Midbrain (tissue), 1 donor: ENCODE measurements around the gene DMTF1.

Source experiments
- DNase-seq: peaks from one replicate; lab custom pipeline; 2025; lab: John Stamatoyannopoulos, UW

The DMTF1 gene

DNA sequence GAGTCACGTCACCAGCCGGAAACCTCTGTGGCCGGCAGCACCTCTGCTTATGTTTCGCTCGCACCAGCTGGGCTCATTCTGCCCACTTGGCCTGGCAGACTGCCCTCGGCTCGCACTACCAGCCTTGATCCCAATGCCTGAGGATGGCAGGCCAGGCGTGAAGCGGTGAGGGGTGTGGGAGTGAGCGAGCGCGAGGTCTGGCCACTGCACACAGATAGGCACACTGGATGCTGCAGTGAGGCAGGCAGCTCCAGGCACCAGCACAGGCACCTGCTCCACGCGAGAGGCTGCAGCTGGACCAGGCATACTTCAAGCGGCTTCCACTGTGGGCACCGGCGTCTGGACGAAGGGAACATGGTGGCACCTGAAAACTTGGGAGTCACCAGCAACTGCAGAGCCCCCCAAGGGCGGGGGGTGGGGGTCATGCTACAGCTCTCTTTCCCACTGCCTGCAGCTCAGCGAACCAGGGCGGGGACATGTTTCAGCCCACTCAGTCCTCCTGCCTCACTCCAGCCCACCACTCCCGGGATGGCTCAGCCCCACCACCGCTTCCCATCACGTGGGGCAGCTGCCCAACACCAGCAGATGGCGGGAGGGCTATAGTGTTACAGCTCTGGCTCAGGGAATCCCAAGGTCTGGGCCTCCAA lies 5.4 kb upstream of the DMTF1 start:
- no peak for DNase-seq

DNA sequence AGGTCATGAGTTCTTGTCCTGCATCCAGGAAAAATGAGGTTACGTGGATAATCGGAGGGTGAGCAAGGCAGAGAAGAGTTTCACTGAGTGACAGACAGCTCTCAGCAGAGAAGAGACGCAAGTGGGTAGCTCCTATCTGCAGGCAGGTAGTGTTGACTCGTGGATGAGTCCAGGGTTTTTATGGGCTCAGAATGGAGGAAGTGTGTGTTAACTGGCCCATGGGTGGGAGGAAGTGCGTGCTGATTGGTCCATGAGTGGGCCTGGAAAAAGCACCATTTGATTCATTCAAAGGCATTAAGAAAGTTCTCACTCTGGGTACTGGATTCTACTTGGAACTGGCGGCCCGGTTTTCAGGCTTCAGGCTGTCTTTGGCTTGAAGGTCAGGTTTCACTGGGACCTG lies 4.8 kb upstream of the DMTF1 start:
- no peak for DNase-seq

DNA sequence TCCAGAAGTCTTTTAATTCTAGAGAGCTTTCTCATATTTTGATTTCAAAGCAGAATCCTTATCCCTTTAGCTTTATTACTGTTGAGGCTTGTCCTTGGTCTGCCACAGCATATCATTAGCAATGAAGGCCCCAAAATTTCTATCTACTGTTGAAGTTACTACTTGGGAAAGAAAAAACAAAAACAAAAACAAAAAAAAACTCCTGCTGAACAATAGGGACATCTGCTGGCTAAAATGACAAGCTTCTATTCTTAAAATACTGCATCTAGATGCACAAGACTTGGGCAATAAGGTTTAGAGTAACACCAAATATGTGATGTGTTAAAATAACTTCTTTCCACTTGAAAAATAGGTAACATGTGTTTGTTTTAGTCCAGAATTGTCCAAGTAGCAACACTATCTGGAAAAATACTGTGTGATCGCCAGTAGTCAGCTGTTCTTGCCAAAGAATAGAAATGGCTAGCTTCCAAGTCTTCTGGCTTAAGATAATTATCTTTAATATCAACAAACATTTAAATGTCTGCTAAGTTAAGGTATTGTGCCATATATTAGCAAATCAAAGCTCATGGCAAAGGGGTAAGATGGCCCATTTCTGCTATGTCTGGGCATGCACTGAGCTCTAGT lies 3.8 kb upstream of the DMTF1 start:
- peak; percentile 30 for DNase-seq

DNA sequence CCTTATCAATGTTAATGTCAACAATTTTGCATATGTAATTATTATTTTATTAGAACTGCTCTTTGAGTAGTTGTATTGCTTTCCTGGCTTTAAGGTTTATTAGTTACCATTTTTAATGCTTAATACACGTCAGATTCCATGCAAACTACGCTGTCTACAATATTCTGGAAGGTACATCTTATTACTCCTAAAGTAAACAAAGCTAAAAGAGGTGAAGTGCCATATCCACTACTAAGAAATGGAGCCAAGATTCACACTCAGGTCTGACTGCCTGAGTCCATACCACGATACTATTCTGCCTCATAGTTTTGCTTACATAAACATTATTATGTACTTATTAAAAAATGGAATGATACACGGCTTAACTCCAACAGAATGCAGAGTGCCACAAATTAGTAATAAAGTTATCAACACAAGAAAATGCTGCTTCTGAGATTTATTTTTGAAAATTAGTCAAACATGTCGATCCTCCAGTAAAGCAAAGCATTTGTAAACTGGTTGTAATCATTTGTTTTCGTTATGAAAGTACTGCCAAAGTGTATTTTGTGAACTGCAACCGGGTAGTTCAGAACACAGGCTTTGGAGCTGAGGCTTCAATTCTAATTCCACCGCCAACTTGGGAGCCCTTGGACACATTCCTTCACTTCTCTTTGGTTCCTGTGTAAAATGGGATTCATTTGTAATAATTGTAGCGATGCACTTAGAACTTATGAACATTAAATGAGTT lies 1.1 kb upstream of the DMTF1 start:
- DNase-seq, result no peak

DNA sequence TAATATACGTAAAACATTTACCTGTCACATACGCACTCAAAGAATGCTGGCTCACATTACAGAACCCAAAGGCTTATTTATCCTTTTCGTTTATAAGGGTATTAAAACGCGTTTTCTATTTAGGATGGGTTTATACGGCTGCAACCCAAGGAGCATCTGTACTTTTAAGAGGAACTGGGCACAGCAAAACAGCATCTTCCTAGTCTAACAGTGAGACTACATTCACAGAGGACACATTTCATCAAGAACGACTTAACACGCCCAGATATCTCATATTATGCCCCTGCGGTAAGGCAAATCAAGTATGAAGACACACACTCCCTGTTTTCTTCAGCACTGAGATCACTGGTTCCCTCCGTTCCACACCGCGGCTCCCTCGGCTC lies 533 bp upstream of the DMTF1 start:
- no peak for DNase-seq

DNA sequence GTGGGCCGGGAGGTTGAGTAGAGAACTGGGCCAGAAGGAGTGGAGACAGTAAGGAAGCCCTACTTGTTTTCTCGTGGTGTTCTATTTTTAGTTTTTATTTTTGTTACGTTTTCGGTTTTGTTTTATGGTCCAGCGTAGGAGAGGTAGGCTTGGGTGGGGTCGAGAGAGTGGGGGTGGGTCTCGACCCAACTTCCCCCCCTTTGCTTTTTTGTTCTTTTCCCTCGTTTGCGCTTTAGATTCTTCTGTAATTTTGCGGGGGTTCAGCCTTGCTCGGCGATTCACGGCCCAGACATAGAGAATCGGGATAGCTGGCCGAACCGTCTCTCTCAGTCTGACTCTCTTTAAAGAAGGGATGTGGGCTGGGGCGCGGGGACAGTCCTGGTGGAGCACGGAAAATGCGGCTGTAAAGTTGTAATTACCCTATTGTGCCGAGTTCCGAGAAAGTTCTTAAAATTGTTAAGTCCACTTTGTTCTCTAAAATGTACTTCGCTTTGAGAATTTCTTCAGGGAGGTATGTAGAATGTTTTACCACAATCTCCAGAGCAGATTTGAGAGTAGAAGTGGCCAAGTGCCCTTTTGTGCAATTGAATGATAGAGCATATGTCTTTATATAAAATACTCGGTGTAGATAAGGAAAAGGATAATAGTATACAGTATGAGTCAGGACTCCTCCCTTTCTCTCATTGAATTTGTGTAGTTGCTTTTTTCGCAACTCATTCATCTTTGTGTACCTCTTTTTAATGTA lies 816 bp downstream of the DMTF1 start:
- peak; percentile 29 for DNase-seq

DNA sequence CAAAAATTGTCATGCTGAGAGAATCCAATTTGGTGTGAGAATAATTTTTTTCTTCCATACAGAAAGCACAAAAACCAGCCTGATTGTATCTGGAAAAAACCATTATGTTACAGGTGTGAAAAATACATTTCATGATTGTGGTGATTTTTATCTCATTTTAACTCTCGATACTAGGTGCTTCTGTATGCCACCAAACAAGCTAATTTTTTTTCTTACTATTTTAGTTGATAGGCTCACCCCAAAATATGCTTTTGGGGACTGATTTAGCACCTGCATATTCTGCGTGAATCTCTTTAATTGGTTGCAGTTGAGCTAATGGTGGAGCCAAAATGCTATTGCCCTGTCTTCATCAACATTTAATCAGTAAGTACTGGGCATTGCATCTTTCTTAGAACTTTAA lies 1.9 kb downstream of the DMTF1 start:
- no peak for DNase-seq

DNA sequence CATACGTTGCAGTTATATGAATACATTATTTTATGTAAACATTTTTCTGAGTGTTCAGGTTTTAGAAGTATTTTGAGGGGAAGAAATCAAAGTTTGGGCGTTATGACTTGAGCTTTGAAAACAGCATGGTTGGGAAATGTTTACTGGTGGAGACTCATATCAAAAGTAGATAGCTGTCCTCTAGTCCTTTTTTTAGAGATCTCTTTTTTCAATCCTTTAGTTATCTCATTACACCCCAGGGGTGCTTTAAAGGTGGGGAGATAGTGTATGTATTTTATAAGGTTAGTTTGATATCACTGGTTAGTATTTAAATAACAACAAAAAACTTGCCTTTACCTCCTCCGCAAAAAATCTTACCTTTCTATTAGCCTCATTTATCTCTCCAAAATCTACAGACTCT lies 2.3 kb downstream of the DMTF1 start:
- DNase-seq, result no peak

DNA sequence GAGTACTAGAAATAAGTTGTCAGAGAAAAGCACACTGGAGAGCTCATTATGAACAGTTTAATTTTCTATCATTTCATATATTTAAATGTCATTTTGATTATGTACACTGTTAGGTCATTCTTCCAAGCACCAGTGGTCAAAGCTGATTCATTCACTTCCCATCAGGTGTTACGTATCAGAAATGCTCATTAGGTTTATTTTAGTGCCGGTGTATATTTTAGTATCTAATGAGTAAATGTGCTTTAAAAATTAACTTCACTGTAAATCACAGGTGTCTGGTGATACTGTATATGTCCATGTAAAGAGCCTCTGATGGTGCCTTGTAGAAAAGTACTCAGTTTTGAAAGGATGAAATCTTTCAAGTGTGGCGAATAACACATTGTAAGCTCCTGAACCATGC lies 3.5 kb downstream of the DMTF1 start:
- DNase-seq, result no peak

DNA sequence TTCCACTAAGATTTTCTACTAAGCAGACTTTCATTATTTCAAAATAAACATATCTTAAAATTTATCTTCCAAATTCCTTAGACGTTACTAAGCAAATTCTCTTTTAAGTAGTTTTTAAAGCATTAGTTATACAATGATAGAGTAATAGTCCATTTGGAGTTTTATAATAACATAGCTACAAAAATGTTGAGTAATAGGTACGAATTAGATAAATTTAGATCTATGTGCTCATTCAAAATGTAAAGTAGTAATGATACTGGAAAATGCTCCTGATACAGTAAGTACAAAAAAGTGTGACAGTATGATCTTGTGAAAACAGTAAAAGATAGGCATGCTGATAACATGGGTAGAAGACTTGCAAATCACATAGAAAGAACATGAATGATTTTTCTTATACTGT lies 4.5 kb downstream of the DMTF1 start:
- DNase-seq, result no peak

DNA sequence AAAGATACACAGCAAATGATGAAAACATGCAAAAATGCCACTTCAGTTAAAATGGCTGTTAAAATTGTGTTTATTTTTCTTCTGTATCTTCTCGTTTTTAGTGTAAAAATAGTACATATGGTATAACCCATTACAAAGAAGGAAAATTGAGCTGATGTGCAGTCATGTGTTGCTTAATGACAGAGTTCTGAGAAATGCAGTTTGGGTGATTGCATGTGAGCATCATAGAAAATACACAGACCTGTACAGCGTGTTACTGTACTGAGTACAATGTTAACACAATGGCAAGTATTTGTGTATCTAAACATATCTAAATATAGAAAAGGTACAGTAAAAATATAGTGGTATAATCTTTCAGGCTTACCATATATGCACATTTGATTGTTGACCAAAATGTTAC lies 7.3 kb downstream of the DMTF1 start:
- DNase-seq, result no peak

DNA sequence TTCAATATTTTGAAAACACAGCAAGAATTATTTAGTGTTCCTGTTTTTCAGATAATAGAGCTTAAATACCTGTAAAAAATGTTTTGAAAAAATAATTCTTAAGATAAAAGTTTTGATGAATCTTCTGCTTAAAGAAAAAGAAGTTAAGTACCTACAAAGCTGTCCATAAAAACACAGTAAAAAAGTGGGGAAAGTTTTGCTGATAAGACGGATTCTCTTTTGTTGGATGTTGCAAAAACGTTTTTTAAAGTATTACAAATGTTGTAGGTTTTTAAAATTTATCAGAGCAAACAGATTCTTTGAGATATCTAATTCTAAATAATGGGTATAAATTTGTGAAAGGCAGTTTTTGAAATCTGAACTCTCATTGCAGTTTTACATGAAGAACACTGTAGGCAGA lies 12.2 kb downstream of the DMTF1 start:
- no peak for DNase-seq

DNA sequence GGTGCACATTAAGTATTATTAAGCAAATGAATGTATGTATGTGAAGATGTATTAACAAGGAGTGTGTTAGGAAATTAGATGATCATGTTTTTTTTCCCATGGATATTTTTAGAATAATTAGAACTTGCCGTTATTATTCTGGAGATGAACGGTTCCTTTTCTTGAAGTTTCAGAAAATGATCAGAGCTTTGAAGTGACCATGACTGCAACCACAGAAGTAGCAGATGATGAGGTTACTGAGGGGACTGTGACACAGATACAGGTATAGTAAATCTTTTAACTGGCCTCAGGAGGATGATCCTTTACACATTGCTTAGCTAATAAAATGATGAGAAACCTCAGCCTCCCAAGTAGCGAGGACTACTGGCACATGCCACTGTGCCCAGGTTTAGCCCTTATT lies 18.6 kb downstream of the DMTF1 start:
- DNase-seq, result no peak

DNA sequence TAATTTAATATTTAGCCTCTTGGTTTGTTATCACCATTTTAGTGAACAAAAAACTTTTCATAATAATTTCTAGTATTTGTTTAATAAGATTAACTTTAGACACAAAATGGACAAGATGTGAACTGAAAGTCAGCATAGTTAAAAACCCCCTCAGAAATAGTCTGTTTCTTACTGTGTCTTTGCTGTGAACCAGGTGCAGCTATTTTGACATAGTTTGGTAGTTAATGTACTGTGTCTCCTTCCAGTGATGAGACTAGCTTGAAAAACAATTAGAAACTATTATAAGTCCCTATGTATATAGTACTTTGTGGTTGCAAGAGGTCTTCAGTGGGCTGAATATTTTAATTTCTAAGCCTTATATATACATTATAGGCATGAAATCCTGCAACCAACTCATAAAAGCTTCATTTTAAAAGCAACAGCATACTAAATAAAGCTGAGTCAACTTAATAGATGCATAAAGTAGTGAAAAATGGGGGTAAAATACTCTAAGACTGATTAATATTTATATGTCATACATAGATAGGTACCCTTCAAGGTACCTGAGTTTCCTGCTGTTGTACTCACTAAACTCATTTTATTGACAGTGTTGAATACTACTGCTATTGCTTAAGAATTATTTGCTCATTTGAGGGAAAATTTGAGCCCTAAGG lies 19.2 kb downstream of the DMTF1 start:
- DNase-seq, result no peak

DNA sequence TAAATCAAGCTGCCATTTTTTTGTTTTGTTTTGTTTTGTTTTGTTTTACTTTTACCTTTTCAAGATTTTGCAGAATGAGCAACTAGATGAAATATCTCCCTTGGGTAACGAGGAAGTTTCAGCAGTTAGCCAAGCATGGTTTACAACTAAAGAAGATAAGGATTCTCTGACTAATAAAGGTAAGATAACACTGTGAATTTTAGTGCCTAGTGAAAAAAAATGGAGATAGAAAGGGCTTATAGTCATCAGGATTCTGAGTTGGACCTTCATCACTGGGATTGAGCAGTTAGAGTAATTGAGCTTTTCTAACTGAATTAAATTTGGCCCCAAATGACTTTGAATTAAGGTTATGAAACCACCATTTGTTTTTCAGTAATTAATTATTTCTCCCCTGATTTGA lies 21.2 kb downstream of the DMTF1 start:
- DNase-seq, result no peak

DNA sequence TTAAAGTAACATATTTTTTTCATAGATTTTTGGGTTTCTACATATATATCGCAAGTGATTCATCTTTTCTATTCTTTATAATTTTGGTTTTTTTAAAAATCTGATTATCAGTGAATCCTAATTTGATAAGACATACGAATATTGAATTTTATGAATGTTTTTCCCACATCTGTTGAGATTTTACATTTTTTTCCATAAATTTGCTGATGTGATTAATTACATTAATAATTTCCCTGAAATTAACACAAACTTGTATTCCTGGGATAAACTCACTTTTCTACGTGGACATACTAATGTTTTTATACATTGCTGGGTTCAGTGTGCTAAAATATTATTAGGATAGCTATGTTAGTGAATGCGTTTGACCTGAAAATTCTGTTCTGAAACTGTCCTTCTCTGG lies 26.1 kb downstream of the DMTF1 start:
- no peak for DNase-seq

DNA sequence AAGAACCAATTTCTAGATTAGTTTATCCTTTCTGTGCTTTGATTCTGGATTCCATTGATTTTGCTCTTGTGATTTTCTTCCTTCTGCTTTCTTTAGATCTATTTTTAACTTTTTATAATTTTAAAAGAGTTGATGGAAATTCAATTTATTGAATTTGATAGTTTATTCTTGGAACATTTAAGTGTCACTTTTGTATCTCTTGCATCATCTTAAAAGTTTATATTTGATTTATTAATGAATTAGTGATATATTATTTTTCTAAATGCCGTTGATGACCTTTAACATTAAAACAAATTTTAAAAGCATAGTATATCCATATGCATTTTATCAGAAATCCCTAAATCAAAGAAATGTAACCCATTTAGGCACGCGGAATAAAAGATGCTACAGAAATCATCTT lies 26.9 kb downstream of the DMTF1 start:
- DNase-seq, result no peak

DNA sequence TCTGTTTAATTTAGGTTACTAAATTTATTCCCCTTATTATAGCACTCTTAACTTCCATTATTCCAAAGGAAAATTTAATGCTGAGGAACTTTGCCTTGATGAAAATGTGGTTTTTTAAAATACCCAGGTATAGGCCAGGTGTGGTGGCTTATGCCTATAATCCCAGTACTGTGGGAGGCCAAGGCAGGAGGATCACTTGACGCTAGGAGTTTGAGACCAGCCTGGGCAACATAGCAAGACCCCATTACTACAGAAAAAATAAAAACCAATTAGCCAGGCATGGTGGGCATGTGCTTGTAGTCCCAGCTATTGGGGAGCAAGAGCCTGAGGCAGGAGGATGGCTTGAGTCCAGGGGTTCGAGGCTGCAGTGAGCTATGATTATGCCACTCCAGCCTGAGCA lies 34.9 kb downstream of the DMTF1 start:
- DNase-seq, result no peak

DNA sequence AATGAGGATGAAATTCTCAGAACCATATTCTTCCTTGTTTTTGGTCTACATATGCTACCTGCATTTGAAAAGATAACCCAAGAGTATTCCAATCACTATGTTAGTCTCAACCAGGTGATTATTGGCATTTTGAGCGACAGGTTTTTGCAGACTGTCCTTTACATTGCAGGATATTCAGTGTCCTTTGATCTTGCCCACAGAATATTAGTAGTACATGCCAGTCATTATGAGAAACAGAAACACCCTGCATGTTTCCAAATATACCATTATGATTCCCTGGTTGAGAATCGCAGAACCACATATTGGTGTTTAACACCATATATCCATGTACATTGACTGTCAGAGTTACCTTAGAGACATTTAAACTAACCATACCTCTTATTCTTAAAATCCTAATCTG lies 36.7 kb downstream of the DMTF1 start:
- no peak for DNase-seq

DNA sequence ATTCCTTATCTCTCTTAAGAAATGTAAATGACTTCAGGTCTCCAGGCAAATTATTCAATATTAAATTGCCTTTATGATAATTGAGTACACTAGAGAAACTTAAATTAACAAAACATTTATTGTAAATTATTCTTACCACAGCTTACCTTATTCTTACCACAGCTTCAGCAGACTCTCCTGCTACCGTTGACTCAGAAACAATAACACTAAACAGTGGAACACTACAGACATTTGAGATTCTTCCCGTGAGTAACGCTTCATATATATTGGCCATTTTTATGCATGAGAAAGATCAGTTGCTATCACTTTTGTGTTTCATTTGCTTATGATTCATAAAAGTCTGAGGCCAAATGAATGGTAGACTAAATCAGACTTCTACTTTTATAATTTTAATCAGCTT lies 38.5 kb downstream of the DMTF1 start:
- no peak for DNase-seq

DNA sequence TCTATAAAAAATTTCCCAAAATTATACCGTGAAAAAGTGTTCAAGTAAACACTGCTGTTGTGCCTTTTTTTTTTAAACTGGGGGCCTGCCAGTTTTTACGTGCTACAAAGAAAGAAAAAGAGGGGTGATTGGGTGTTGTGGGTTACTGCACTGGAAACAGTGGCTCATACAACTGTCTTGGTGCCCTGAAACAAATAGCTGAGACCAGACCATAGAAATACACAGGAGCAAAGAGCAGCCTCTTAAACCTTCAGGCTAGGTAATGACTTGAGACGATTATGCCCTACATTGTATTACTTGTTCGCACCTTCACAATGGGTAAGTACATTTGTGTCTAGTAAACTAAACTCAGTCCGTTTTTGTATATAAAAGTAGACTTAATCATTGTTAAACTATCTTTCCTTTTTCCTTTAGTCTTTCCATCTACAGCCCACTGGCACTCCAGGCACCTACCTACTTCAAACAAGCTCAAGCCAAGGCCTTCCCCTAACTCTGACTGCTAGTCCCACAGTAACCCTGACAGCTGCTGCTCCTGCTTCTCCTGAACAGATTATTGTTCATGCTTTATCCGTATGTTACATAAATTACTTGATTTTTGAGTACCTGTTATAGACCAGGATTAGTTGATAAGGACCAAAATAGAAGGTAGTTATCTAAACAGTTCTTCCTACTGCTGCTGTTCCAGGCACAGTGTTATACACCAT lies 40.7 kb downstream of the DMTF1 start:
- DNase-seq, result no peak

DNA sequence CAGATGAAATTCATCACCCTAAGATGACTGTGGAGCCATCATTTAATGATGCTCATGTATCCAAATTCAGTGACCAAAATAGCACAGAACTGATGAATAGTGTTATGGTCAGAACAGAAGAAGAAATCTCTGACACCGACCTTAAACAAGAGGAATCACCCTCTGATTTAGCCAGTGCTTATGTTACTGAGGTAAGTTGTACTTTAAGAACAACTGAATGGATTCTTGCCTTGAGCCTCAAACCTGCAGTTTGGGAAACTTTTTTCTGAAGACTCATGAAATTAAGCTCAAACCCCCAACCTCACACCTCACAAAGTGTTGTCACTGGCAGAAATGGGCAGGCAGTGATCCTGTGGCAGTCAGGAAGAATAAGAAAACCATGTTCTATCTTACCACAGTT lies 41.7 kb downstream of the DMTF1 start:
- DNase-seq, result no peak
